ENCODE data around the gene SLC39A9.

- no peak for TF ChIP-seq CTCF (IDR thresholded peaks at IDR 0.05 in 4 of 5, conservative IDR thresholded peaks at IDR 0.05 in 1 of 5)
- no peak for TF ChIP-seq POLR2A (IDR thresholded peaks at IDR 0.05)
These were observed 44.9 kb downstream of the SLC39A9 start for GRCh38 chr14:69443296-69443805.

All from gastrocnemius medialis (tissue), 4 donors.